NCI-H510A treated with DMSO at 0.1 percent for 48 hours (cell line): ENCODE measurements around the gene CAPZA2.
A peak's percentile ranks its signal among the peaks of the same experiment; 100 is the strongest.
"Not testable (repeated sequence)": the region's sequence is repeated elsewhere in the genome, so short reads cannot be mapped to it uniquely, and the experiment has no call there.

Experiments used
- DNase-seq: peaks from one replicate; lab custom pipeline; 2025; lab: John Stamatoyannopoulos, UW

The CAPZA2 gene

GRCh38 chr7:116862234-116862950 lies at the start of gene CAPZA2:
Gene CAPZA2 (plus strand): TSS chr7:116862587. CDS start chr7:116862612, 25 bp downstream.
- peak; percentile 74 for DNase-seq

- DNase-seq: no peak
Observed at GRCh38 chr7:116812860-116813259, 49.5 kb upstream of the CAPZA2 start.

- DNase-seq: not testable (repeated sequence)
Observed at GRCh38 chr7:116813371-116813770, 49.0 kb upstream of the CAPZA2 start.

GRCh38 chr7:116815041-116815440 lies 47.3 kb upstream of the CAPZA2 start:
- DNase-seq: no peak

GRCh38 chr7:116820149-116820548 lies 42.2 kb upstream of the CAPZA2 start:
- no peak for DNase-seq

GRCh38 chr7:116821647-116822046 lies 40.7 kb upstream of the CAPZA2 start:
- DNase-seq: not testable (repeated sequence)

- DNase-seq: no peak
Observed at GRCh38 chr7:116824449-116824848, 37.9 kb upstream of the CAPZA2 start.

GRCh38 chr7:116828281-116828680 lies 34.1 kb upstream of the CAPZA2 start:
- DNase-seq: no peak

- DNase-seq: no peak
Observed at GRCh38 chr7:116829041-116829440, 33.3 kb upstream of the CAPZA2 start.

- no peak for DNase-seq
Observed at GRCh38 chr7:116829493-116829892, 32.9 kb upstream of the CAPZA2 start.

- DNase-seq: no peak
Observed at GRCh38 chr7:116832692-116833091, 29.7 kb upstream of the CAPZA2 start.

GRCh38 chr7:116834815-116835504 lies 27.4 kb upstream of the CAPZA2 start:
- no peak for DNase-seq

GRCh38 chr7:116836048-116836447 lies 26.3 kb upstream of the CAPZA2 start:
- DNase-seq: no peak

GRCh38 chr7:116836911-116837310 lies 25.5 kb upstream of the CAPZA2 start:
- DNase-seq: no peak

- no peak for DNase-seq
Observed at GRCh38 chr7:116837586-116837985, 24.8 kb upstream of the CAPZA2 start.

- DNase-seq: no peak
Observed at GRCh38 chr7:116840256-116840655, 22.1 kb upstream of the CAPZA2 start.

- DNase-seq: no peak
Observed at GRCh38 chr7:116842371-116842770, 20.0 kb upstream of the CAPZA2 start.

GRCh38 chr7:116843378-116843777 lies 19.0 kb upstream of the CAPZA2 start:
- DNase-seq: no peak

GRCh38 chr7:116851175-116851574 lies 11.2 kb upstream of the CAPZA2 start:
- DNase-seq: no peak

GRCh38 chr7:116851671-116852070 lies 10.7 kb upstream of the CAPZA2 start:
- DNase-seq: no peak

- DNase-seq: no peak
Observed at GRCh38 chr7:116854132-116854531, 8.3 kb upstream of the CAPZA2 start.

- no peak for DNase-seq
Observed at GRCh38 chr7:116857052-116857451, 5.3 kb upstream of the CAPZA2 start.

GRCh38 chr7:116859323-116859722 lies 3.1 kb upstream of the CAPZA2 start:
- DNase-seq: no peak

- DNase-seq: no peak
Observed at GRCh38 chr7:116861717-116862116, 670 bp upstream of the CAPZA2 start.
